Gastroesophageal sphincter (tissue), 3 donors: ENCODE data around the gene SNED1.

Experiments used
- EP300 ChIP-seq: sonication (generic); formaldehyde crosslinking; IDR thresholded peaks from one replicate; pipeline ENCODE4 v1.6.1; 2017; ENCODE audit warnings: antibody characterized with exemption, mild to moderate bottlenecking
- POLR2A ChIP-seq, 2 donors: fragments of 450-650 bp; IDR thresholded peaks; one replicate each; pipeline ENCODE4 v1.6.1; 2017; ENCODE audit warnings: antibody characterized with exemption in 2 of 2, mild to moderate bottlenecking in 2 of 2, moderate library complexity in 1 of 2
- POLR2AphosphoS5 ChIP-seq: sonication (generic); formaldehyde crosslinking; IDR thresholded peaks from one replicate; pipeline ENCODE4 v1.6.1; 2017; ENCODE audit warnings: antibody characterized with exemption
- TF ChIP-seq, protein P1 (sequence below), 4 experiments: fragments of 200-600 bp in 2 of 4; fragments of 450-650 bp in 2 of 4; sonication (generic) in 1 of 4; IDR thresholded peaks; one replicate each; pipeline ENCODE4 v1.5.1; 2017 to 2019; ENCODE audit warnings: antibody characterized with exemption in 4 of 4, mild to moderate bottlenecking in 2 of 4, moderate library complexity in 2 of 4

DNA sequence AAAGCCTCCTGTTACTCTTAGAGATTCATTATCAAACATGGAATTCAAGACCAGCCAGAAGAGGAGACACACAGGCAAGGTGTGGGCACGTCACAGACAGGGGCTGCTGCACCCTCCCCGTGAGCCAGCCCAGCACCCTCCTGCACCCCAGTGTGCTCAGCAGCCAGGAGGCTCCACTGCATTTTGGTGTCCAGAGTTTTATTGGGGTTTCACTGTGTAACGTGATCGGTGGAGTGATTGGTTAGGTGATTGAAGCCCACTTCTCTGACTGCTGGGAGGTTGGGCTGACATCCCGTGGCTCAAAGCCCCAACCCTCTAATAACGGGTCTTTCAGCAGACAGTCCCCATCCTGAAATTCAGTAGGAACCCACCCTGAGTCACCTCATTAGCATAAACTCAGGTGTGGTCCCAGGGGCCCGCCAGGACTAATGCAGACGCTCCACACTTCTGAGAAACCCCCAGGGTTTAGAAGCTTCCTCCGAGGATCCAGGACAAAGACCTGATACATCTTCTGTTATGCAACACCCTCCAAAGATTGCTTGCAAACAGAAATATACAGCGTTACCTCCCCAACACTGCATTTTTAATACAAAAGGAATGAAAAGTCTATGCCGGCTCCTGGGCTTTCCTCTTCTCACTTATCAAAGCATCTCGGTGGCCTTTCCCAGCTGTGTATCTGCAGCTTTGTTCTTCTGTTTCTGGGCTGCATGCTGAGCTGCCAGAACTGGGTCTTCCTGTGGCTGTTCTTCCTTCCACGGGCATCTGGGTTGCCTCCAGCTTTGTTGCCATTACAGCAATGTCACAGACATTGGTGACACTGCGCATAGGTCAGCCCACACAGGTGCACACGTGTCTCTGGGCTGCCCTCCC is 43.7 kb upstream of the SNED1 start:
- TF ChIP-seq, protein P1, sequence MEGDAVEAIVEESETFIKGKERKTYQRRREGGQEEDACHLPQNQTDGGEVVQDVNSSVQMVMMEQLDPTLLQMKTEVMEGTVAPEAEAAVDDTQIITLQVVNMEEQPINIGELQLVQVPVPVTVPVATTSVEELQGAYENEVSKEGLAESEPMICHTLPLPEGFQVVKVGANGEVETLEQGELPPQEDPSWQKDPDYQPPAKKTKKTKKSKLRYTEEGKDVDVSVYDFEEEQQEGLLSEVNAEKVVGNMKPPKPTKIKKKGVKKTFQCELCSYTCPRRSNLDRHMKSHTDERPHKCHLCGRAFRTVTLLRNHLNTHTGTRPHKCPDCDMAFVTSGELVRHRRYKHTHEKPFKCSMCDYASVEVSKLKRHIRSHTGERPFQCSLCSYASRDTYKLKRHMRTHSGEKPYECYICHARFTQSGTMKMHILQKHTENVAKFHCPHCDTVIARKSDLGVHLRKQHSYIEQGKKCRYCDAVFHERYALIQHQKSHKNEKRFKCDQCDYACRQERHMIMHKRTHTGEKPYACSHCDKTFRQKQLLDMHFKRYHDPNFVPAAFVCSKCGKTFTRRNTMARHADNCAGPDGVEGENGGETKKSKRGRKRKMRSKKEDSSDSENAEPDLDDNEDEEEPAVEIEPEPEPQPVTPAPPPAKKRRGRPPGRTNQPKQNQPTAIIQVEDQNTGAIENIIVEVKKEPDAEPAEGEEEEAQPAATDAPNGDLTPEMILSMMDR (IDR thresholded peaks at IDR 0.05) = no peak
- no peak for TF ChIP-seq POLR2AphosphoS5
- no peak for TF ChIP-seq POLR2A (IDR thresholded peaks at IDR 0.05)
- TF ChIP-seq EP300 = no peak
